ENCODE results near the gene GID8. TPM values are rescaled to one million over a fixed set of nuclear protein-coding genes. Genes with fewer than 3 reads are reported as not detected.

Gene GID8
- total and polyA plus RNA-seq, 2 of the 13 experiments (the other 11 are each of a cell fraction or from before 2014, with no cell fraction given), result 39.6 to 59.8 TPM

DNA sequence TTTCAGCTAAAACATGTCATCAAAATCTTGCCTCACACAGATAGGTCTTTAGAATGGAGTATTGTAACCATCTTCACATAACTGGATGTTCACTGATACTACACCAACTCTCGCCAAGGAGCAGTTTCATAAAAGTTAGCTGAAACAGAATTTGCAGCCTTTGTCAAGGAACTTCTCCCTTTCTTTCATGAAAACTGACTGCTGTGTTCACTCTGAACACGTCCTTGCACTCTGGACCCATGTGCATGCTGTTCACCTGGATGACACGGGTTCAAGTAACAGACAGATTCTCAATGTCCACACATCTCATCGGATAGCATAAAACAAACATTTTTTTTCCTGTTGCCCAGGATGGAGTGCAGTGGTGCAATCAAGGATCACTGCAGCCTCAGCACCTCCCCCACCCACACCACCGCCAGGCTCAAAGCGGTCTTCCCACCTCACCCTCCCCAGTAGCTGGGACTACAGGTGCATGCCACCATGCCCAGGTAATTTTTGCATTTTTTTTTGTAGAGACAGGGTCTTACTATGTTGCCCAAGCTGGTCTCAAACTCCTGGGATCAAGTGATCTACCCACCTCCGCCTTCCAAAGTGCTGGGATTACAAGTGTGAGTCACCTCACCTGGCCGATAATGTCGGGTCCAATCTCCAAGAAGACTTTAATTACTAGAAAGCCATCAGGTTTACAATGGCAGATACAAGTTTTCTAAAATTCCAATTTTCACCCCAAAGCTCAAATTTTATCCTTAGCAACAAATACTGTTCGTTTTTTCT is 21.1 kb upstream of the GID8 start (continued):
- TF ChIP-seq, protein P1, sequence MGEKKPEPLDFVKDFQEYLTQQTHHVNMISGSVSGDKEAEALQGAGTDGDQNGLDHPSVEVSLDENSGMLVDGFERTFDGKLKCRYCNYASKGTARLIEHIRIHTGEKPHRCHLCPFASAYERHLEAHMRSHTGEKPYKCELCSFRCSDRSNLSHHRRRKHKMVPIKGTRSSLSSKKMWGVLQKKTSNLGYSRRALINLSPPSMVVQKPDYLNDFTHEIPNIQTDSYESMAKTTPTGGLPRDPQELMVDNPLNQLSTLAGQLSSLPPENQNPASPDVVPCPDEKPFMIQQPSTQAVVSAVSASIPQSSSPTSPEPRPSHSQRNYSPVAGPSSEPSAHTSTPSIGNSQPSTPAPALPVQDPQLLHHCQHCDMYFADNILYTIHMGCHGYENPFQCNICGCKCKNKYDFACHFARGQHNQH (CRISPR knock-in tag; IDR thresholded peaks at IDR 0.05), result peak; percentile 97
- TF ChIP-seq ZNF660 (CRISPR knock-in tag; IDR thresholded peaks at IDR 0.05; ENCODE audit: borderline replicate concordance, low read depth) (no peak), ZNF589 (CRISPR knock-in tag; conservative IDR thresholded peaks at IDR 0.05) (peak; percentile 79; the same call in 1 of the 2 replicates), GTF2F1 (IDR thresholded peaks at IDR 0.05; ENCODE audit: low read length) (no peak), ZNF543 (CRISPR knock-in tag; IDR thresholded peaks at IDR 0.05) (peak; percentile 80; the same call in 1 of the 2 replicates), NR2C2 (CRISPR knock-in tag; IDR thresholded peaks at IDR 0.05; ENCODE audit: borderline replicate concordance) (peak; percentile 91), ZNF451 (CRISPR knock-in tag; IDR thresholded peaks at IDR 0.05) (peak; percentile 86; the same call in 1 of the 2 replicates), TCF12 (IDR thresholded peaks at IDR 0.05) (no peak), TCF12 (CRISPR knock-in tag; IDR thresholded peaks at IDR 0.05) (peak; percentile 83), ADNP (CRISPR knock-in tag; IDR thresholded peaks at IDR 0.05) (peak; percentile 84; the same call in 1 of the 2 replicates), ZNF136 (CRISPR knock-in tag; IDR thresholded peaks at IDR 0.05; ENCODE audit: low read depth) (0 out of 2 replicates have a peak, but pooled peaks have one; percentile 50), GATAD1 (CRISPR knock-in tag; IDR thresholded peaks at IDR 0.05) (peak; percentile 81), ZZZ3 (CRISPR knock-in tag; IDR thresholded peaks at IDR 0.05; ENCODE audit: borderline replicate concordance) (peak; percentile 63; the same call in 1 of the 2 replicates), ZNF556 (CRISPR knock-in tag; IDR thresholded peaks at IDR 0.05; ENCODE audit: borderline replicate concordance) (peak; percentile 98), TEAD2 (CRISPR knock-in tag; IDR thresholded peaks at IDR 0.05) (no peak), ZKSCAN5 (CRISPR knock-in tag; IDR thresholded peaks at IDR 0.05) (no peak), ZNF274 (CRISPR knock-in tag; IDR thresholded peaks at IDR 0.05) (peak; percentile 82; the same call in 1 of the 2 replicates), CEBPB (IDR thresholded peaks at IDR 0.05; ENCODE audit: borderline replicate concordance, low read depth, low read length) (peak; percentile 96), ELF1 (CRISPR knock-in tag; IDR thresholded peaks at IDR 0.05) (peak; percentile 71), TBX3 (IDR thresholded peaks at IDR 0.05; ENCODE audit: borderline replicate concordance) (peak; percentile 50; the same call in 1 of the 2 replicates)
- TF ChIP-seq, protein P2, sequence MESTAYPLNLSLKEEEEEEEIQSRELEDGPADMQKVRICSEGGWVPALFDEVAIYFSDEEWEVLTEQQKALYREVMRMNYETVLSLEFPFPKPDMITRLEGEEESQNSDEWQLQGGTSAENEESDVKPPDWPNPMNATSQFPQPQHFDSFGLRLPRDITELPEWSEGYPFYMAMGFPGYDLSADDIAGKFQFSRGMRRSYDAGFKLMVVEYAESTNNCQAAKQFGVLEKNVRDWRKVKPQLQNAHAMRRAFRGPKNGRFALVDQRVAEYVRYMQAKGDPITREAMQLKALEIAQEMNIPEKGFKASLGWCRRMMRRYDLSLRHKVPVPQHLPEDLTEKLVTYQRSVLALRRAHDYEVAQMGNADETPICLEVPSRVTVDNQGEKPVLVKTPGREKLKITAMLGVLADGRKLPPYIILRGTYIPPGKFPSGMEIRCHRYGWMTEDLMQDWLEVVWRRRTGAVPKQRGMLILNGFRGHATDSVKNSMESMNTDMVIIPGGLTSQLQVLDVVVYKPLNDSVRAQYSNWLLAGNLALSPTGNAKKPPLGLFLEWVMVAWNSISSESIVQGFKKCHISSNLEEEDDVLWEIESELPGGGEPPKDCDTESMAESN (CRISPR knock-in tag; conservative IDR thresholded peaks at IDR 0.05), result peak; percentile 96
- TF ChIP-seq, protein P3, sequence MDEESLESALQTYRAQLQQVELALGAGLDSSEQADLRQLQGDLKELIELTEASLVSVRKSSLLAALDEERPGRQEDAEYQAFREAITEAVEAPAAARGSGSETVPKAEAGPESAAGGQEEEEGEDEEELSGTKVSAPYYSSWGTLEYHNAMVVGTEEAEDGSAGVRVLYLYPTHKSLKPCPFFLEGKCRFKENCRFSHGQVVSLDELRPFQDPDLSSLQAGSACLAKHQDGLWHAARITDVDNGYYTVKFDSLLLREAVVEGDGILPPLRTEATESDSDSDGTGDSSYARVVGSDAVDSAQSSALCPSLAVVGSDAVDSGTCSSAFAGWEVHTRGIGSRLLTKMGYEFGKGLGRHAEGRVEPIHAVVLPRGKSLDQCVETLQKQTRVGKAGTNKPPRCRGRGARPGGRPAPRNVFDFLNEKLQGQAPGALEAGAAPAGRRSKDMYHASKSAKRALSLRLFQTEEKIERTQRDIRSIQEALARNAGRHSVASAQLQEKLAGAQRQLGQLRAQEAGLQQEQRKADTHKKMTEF (CRISPR knock-in tag; IDR thresholded peaks at IDR 0.05), result peak; percentile 98
- TF ChIP-seq, protein P4, sequence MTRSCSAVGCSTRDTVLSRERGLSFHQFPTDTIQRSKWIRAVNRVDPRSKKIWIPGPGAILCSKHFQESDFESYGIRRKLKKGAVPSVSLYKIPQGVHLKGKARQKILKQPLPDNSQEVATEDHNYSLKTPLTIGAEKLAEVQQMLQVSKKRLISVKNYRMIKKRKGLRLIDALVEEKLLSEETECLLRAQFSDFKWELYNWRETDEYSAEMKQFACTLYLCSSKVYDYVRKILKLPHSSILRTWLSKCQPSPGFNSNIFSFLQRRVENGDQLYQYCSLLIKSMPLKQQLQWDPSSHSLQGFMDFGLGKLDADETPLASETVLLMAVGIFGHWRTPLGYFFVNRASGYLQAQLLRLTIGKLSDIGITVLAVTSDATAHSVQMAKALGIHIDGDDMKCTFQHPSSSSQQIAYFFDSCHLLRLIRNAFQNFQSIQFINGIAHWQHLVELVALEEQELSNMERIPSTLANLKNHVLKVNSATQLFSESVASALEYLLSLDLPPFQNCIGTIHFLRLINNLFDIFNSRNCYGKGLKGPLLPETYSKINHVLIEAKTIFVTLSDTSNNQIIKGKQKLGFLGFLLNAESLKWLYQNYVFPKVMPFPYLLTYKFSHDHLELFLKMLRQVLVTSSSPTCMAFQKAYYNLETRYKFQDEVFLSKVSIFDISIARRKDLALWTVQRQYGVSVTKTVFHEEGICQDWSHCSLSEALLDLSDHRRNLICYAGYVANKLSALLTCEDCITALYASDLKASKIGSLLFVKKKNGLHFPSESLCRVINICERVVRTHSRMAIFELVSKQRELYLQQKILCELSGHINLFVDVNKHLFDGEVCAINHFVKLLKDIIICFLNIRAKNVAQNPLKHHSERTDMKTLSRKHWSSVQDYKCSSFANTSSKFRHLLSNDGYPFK (CRISPR knock-in tag; IDR thresholded peaks at IDR 0.05; ENCODE audit: borderline replicate concordance), result peak; percentile 70; the same call in 1 of the 2 replicates
